DND-41 (cell line): Measurements from ENCODE around the gene RAB3B.

Experiments used
- EZH2 ChIP-seq: IDR thresholded peaks from 3 replicates; pipeline ENCODE4 v1.6.1; 2012; ENCODE audit warnings: borderline replicate concordance, low read depth, mild to moderate bottlenecking, moderate library complexity, low read length, inconsistent platforms; ENCODE audit not compliant: severe bottlenecking
- TF ChIP-seq, protein P1 (sequence below): IDR thresholded peaks from 2 replicates; pipeline ENCODE4 v1.5.1; 2012; ENCODE audit warnings: borderline replicate concordance, low read length, moderate library complexity, mild to moderate bottlenecking; ENCODE audit not compliant: poor library complexity, severe bottlenecking; ENCODE audit errors: extremely low read depth

DNA sequence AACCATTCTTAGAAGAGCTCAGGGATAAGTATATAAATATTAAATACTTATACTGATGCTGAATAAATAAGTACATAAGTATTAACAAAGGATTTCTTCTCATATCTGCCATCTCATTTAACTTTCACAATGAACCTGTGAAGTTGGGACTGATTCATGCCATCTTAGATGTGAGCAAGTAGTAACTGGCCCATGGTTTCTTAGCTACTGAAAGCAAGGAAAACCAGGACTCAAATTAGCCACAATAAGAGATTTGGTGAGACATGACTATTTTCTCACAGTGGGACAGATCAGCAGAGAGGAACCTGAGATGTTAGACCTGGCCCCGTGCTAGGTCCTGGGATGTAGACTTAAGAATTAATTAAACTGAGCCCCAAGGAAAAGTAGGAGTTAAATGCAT lies 8.2 kb upstream of the RAB3B start:
- no peak for TF ChIP-seq EZH2
- TF ChIP-seq, protein P1, sequence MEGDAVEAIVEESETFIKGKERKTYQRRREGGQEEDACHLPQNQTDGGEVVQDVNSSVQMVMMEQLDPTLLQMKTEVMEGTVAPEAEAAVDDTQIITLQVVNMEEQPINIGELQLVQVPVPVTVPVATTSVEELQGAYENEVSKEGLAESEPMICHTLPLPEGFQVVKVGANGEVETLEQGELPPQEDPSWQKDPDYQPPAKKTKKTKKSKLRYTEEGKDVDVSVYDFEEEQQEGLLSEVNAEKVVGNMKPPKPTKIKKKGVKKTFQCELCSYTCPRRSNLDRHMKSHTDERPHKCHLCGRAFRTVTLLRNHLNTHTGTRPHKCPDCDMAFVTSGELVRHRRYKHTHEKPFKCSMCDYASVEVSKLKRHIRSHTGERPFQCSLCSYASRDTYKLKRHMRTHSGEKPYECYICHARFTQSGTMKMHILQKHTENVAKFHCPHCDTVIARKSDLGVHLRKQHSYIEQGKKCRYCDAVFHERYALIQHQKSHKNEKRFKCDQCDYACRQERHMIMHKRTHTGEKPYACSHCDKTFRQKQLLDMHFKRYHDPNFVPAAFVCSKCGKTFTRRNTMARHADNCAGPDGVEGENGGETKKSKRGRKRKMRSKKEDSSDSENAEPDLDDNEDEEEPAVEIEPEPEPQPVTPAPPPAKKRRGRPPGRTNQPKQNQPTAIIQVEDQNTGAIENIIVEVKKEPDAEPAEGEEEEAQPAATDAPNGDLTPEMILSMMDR: no peak
